ENCODE results near the gene TDRKH. TPM values are rescaled to one million over a fixed set of nuclear protein-coding genes. Genes with fewer than 3 reads are reported as not detected.

The TDRKH gene
- 20.9 and 25.0 TPM in 2 replicates for total RNA-seq (2014; rRNA removed; shearing (Covaris generic))

- Histone ChIP-seq H3K36me3 (replicated peaks; ENCODE audit: control insufficient read depth, insufficient read depth, low read length) (no peaks in the 10 kb centered on the region), H3K27me3 (ENCODE audit: control insufficient read depth, insufficient read depth, low read length) (peaks cover 12% of the 10 kb centered on the region; the same call in 1 of the 2 replicates), H3K4me3 (ENCODE audit: insufficient read depth, low read depth, low read length) (peak within 1 kb of the TSS; percentile 83)
- DNase-seq: peak; percentile 99
Measured at GRCh38 chr1:151790071-151790939, at the start of gene TDRKH. TSS of gene TDRKH (minus strand) at chr1:151790500. CDS start at chr1:151783022, 7,478 bp downstream.

GRCh38 chr1:151839457-151840403 lies 49.4 kb upstream of the TDRKH start, which contains the start of gene C2CD4D:
TSS of gene C2CD4D (minus strand) at chr1:151839820. CDS start at chr1:151838989, 831 bp downstream.
- Histone ChIP-seq H3K36me3 (replicated peaks; ENCODE audit: control insufficient read depth, insufficient read depth, low read length) (no peaks in the 10 kb centered on the region), H3K27me3 (ENCODE audit: control insufficient read depth, insufficient read depth, low read length) (peaks cover 33% of the 10 kb centered on the region), H3K4me3 (ENCODE audit: insufficient read depth, low read depth, low read length) (peak within 1 kb of the TSS; percentile 57)
- DNase-seq: peak; percentile 95

- peaks cover 33% of the 10 kb centered on the region for H3K27me3 ChIP-seq (ENCODE audit: control insufficient read depth, insufficient read depth, low read length)
- H3K4me3 ChIP-seq (ENCODE audit: insufficient read depth, low read depth, low read length): peak overlapping the region; percentile 57
- H3K36me3 ChIP-seq (replicated peaks; ENCODE audit: control insufficient read depth, insufficient read depth, low read length): no peaks in the 10 kb centered on the region
- DNase-seq: no peak
Measured at GRCh38 chr1:151839082-151839412, 48.7 kb upstream of the TDRKH start.

GRCh38 chr1:151838222-151839081 lies 48.2 kb upstream of the TDRKH start:
- Histone ChIP-seq H3K36me3 (replicated peaks; ENCODE audit: control insufficient read depth, insufficient read depth, low read length) (no peaks in the 10 kb centered on the region), H3K27me3 (ENCODE audit: control insufficient read depth, insufficient read depth, low read length) (peaks cover 33% of the 10 kb centered on the region), H3K4me3 (ENCODE audit: insufficient read depth, low read depth, low read length) (peak overlapping the region; percentile 57)
- peak; percentile 90 for DNase-seq

- H3K4me3 ChIP-seq (ENCODE audit: insufficient read depth, low read depth, low read length): peak overlapping the region; percentile 57
Measured at GRCh38 chr1:151837884-151838221, 47.6 kb upstream of the TDRKH start.

GRCh38 chr1:151837197-151837596 lies 46.9 kb upstream of the TDRKH start:
- no peak overlapping the region for H3K4me3 ChIP-seq (ENCODE audit: insufficient read depth, low read depth, low read length)
- peaks cover 33% of the 10 kb centered on the region for H3K27me3 ChIP-seq (ENCODE audit: control insufficient read depth, insufficient read depth, low read length)
- DNase-seq: no peak
- H3K36me3 ChIP-seq (replicated peaks; ENCODE audit: control insufficient read depth, insufficient read depth, low read length): no peaks in the 10 kb centered on the region

More at GRCh38 chr1:151837884-151838221, 47.6 kb upstream of the TDRKH start:
- H3K36me3 ChIP-seq (replicated peaks; ENCODE audit: control insufficient read depth, insufficient read depth, low read length): no peaks in the 10 kb centered on the region
- H3K27me3 ChIP-seq (ENCODE audit: control insufficient read depth, insufficient read depth, low read length): peaks cover 33% of the 10 kb centered on the region
- DNase-seq: no peak

GRCh38 chr1:151835596-151835995 lies 45.3 kb upstream of the TDRKH start:
- Histone ChIP-seq H3K27me3 (ENCODE audit: control insufficient read depth, insufficient read depth, low read length) (peaks cover 32% of the 10 kb centered on the region), H3K4me3 (ENCODE audit: insufficient read depth, low read depth, low read length) (no peak overlapping the region), H3K36me3 (replicated peaks; ENCODE audit: control insufficient read depth, insufficient read depth, low read length) (no peaks in the 10 kb centered on the region)
- no peak for DNase-seq

GRCh38 chr1:151834239-151834638 lies 43.9 kb upstream of the TDRKH start:
- Histone ChIP-seq H3K4me3 (ENCODE audit: insufficient read depth, low read depth, low read length) (no peak overlapping the region), H3K36me3 (replicated peaks; ENCODE audit: control insufficient read depth, insufficient read depth, low read length) (no peaks in the 10 kb centered on the region), H3K27me3 (ENCODE audit: control insufficient read depth, insufficient read depth, low read length) (peaks cover 26% of the 10 kb centered on the region)
- DNase-seq: no peak

- DNase-seq: no peak
Measured at GRCh38 chr1:151833172-151833900, 43.0 kb upstream of the TDRKH start.

GRCh38 chr1:151832318-151832980 lies 42.1 kb upstream of the TDRKH start:
- Histone ChIP-seq H3K36me3 (replicated peaks; ENCODE audit: control insufficient read depth, insufficient read depth, low read length) (no peaks in the 10 kb centered on the region), H3K4me3 (ENCODE audit: insufficient read depth, low read depth, low read length) (no peak overlapping the region), H3K27me3 (ENCODE audit: control insufficient read depth, insufficient read depth, low read length) (peaks cover 8% of the 10 kb centered on the region)
- no peak for DNase-seq

More at GRCh38 chr1:151833172-151833900, 43.0 kb upstream of the TDRKH start:
- H3K27me3 ChIP-seq (ENCODE audit: control insufficient read depth, insufficient read depth, low read length): peaks cover 17% of the 10 kb centered on the region
- no peak overlapping the region for H3K4me3 ChIP-seq (ENCODE audit: insufficient read depth, low read depth, low read length)
- H3K36me3 ChIP-seq (replicated peaks; ENCODE audit: control insufficient read depth, insufficient read depth, low read length): no peaks in the 10 kb centered on the region

- Histone ChIP-seq H3K4me3 (ENCODE audit: insufficient read depth, low read depth, low read length) (no peak within 1 kb of the TSS), H3K36me3 (replicated peaks; ENCODE audit: control insufficient read depth, insufficient read depth, low read length) (no peaks in the 10 kb centered on the region), H3K27me3 (ENCODE audit: control insufficient read depth, insufficient read depth, low read length) (no peaks in the 10 kb centered on the region)
- DNase-seq: no peak
Measured at GRCh38 chr1:151831605-151832004, 41.3 kb upstream of the TDRKH start, which contains the start of gene RORC. TSS of gene RORC (minus strand) at chr1:151831802. CDS start at chr1:151831764, 38 bp downstream.

- Histone ChIP-seq H3K4me3 (ENCODE audit: insufficient read depth, low read depth, low read length) (no peak overlapping the region), H3K27me3 (ENCODE audit: control insufficient read depth, insufficient read depth, low read length) (no peaks in the 10 kb centered on the region), H3K36me3 (replicated peaks; ENCODE audit: control insufficient read depth, insufficient read depth, low read length) (no peaks in the 10 kb centered on the region)
- DNase-seq: no peak
Measured at GRCh38 chr1:151831256-151831591, 40.9 kb upstream of the TDRKH start.

GRCh38 chr1:151830055-151830454 lies 39.8 kb upstream of the TDRKH start:
- Histone ChIP-seq H3K4me3 (ENCODE audit: insufficient read depth, low read depth, low read length) (no peak overlapping the region), H3K36me3 (replicated peaks; ENCODE audit: control insufficient read depth, insufficient read depth, low read length) (no peaks in the 10 kb centered on the region), H3K27me3 (ENCODE audit: control insufficient read depth, insufficient read depth, low read length) (no peaks in the 10 kb centered on the region)
- DNase-seq: no peak

All from H7 (cell line).